ENCODE results near the gene CXCR6.

CXCR6 gene

GRCh38 chr3:45943207-45943846, at the start of gene CXCR6:
TSS of gene CXCR6 (plus strand) at chr3:45943464. CDS start at chr3:45946482, 3,018 bp downstream.
- no peak for DNase-seq (ENCODE audit: low read depth)

- DNase-seq (ENCODE audit: low read depth), result no peak
Measured at GRCh38 chr3:45894015-45894414, 49.2 kb upstream of the CXCR6 start.

- DNase-seq (ENCODE audit: low read depth), result no peak
Measured at GRCh38 chr3:45895686-45896468, 47.4 kb upstream of the CXCR6 start.

GRCh38 chr3:45896956-45897355, 46.3 kb upstream of the CXCR6 start:
- no peak for DNase-seq (ENCODE audit: low read depth)

- DNase-seq (ENCODE audit: low read depth), result no peak
Measured at GRCh38 chr3:45904931-45905330, 38.3 kb upstream of the CXCR6 start.

- no peak for DNase-seq (ENCODE audit: low read depth)
Measured at GRCh38 chr3:45905755-45906154, 37.5 kb upstream of the CXCR6 start.

- DNase-seq (ENCODE audit: low read depth), result no peak
Measured at GRCh38 chr3:45906681-45907407, 36.4 kb upstream of the CXCR6 start.

GRCh38 chr3:45907769-45908705, 35.2 kb upstream of the CXCR6 start:
- DNase-seq (ENCODE audit: low read depth), result no peak

GRCh38 chr3:45908761-45909160, 34.5 kb upstream of the CXCR6 start:
- DNase-seq (ENCODE audit: low read depth), result no peak

- DNase-seq (ENCODE audit: low read depth), result no peak
Measured at GRCh38 chr3:45909542-45909941, 33.7 kb upstream of the CXCR6 start.

GRCh38 chr3:45910892-45911291, 32.4 kb upstream of the CXCR6 start:
- DNase-seq (ENCODE audit: low read depth), result no peak

- DNase-seq (ENCODE audit: low read depth), result no peak
Measured at GRCh38 chr3:45911511-45912226, 31.6 kb upstream of the CXCR6 start.

- DNase-seq (ENCODE audit: low read depth), result no peak
Measured at GRCh38 chr3:45912435-45912834, 30.8 kb upstream of the CXCR6 start.

GRCh38 chr3:45914362-45915058, 28.8 kb upstream of the CXCR6 start:
- no peak for DNase-seq (ENCODE audit: low read depth)

- DNase-seq (ENCODE audit: low read depth), result no peak
Measured at GRCh38 chr3:45915059-45915439, 28.2 kb upstream of the CXCR6 start.

- DNase-seq (ENCODE audit: low read depth), result peak; percentile 63
Measured at GRCh38 chr3:45915518-45916231, 27.6 kb upstream of the CXCR6 start.

- DNase-seq (ENCODE audit: low read depth), result no peak
Measured at GRCh38 chr3:45917146-45917898, 25.9 kb upstream of the CXCR6 start.

- no peak for DNase-seq (ENCODE audit: low read depth)
Measured at GRCh38 chr3:45921158-45922038, 21.9 kb upstream of the CXCR6 start.

Measured in stimulated activated CD8-positive, alpha-beta memory T cell treated with anti-CD3 and anti-CD28 coated beads, Interleukin-7, amount 100 ng/mL, for 24 hours (primary cell).